ENCODE measurements around the gene SFXN2.

Gene SFXN2

DNA sequence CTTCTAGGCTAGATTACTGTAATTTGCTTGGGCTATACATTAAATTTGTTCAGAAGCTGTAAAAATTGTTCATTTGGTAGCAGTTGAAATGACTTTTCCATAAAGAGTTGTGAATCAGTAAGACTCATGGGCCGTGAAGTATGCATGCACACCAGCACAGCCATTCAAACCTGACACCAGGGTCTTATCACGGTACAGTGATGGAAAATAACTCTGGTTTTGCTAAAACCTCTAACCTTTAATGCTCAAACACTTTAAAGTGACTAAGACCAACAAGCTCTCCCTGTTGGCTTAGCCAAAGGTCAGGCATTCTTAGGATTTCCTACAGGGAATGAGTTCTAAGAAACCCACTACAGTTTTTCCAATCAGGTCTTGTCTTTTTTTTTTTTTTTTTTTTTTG, 11.7 kb upstream of the SFXN2 start:
- TF ChIP-seq, protein P1, sequence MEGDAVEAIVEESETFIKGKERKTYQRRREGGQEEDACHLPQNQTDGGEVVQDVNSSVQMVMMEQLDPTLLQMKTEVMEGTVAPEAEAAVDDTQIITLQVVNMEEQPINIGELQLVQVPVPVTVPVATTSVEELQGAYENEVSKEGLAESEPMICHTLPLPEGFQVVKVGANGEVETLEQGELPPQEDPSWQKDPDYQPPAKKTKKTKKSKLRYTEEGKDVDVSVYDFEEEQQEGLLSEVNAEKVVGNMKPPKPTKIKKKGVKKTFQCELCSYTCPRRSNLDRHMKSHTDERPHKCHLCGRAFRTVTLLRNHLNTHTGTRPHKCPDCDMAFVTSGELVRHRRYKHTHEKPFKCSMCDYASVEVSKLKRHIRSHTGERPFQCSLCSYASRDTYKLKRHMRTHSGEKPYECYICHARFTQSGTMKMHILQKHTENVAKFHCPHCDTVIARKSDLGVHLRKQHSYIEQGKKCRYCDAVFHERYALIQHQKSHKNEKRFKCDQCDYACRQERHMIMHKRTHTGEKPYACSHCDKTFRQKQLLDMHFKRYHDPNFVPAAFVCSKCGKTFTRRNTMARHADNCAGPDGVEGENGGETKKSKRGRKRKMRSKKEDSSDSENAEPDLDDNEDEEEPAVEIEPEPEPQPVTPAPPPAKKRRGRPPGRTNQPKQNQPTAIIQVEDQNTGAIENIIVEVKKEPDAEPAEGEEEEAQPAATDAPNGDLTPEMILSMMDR (IDR thresholded peaks at IDR 0.05; ENCODE audit: insufficient read depth, low read length, missing control alignments) = no peak
- no peak for DNase-seq (ENCODE audit: low read depth, low spot score)
- ChIA-PET POLR2A (no interaction called here), CTCF (interaction anchor here (1.0 to 4.2 kb wide), 4 partner anchors 24 to 29 kb away, joined by 3 to 26 read pairs (median 4); no protein-coding TSS in a partner anchor)
- no peak overlapping the region for H3K4me3 ChIP-seq (ENCODE audit: low read depth, low read length)

DNA sequence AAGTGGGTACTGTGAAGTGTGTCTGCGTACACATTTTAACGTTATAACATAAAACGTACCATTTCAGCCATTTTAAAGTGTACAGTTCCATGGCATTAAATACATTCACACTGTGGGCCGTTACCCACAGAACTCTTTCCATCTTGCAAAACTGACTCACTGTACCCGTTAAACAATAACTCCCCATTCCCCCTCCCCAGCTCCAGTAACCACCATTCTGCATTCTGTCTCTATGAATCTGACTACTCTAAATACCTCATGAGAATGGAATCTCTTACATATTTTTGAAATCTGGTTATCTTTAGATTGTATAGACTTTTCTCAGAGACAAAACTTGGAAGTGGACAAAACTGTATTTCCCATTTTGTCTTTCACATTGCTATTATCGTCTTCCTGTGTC, 9.5 kb upstream of the SFXN2 start:
- TF ChIP-seq, protein P1 (IDR thresholded peaks at IDR 0.05; ENCODE audit: insufficient read depth, low read length, missing control alignments) = no peak
- no peak overlapping the region for H3K4me3 ChIP-seq (ENCODE audit: low read depth, low read length)
- ChIA-PET POLR2A (interaction anchor here (0.8 to 1.5 kb wide), 2 partner anchors 29 to 503 kb away, joined by 3 to 5 read pairs; no protein-coding TSS in a partner anchor), CTCF (interaction anchor here (2.7 to 4.2 kb wide), 2 partner anchors 9 to 26 kb away, joined by 8 to 26 read pairs; partner anchors contain the start of genes ARL3 and SFXN2)
- no peak for DNase-seq (ENCODE audit: low read depth, low spot score)

DNA sequence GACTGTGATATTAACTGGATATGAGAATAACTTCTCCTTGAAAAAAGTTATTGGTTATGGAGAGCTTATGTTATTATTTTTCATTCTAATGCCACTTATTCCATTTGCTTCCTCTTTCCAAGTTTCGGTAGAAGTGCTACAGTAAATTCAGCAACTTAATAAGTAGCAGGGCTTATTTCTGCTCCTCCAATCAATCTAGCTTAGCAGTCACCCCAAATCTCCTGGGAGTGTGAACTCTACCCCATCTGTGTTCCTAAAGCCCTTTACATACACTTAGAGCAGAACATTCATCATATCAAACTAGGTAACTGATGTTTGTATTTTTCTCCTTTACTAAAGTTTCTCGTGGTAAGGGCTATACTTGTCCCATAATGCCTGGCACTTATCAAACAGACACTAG, 8.9 kb upstream of the SFXN2 start:
- TF ChIP-seq, protein P1 (IDR thresholded peaks at IDR 0.05; ENCODE audit: insufficient read depth, low read length, missing control alignments) = no peak
- ChIA-PET POLR2A (interaction anchor here (0.8 to 1.5 kb wide), 2 partner anchors 29 to 502 kb away, joined by 3 to 5 read pairs; no protein-coding TSS in a partner anchor), CTCF (interaction anchor here (0.7 to 2.7 kb wide), 2 partner anchors 8 to 25 kb away, joined by 3 to 8 read pairs; partner anchors contain the start of genes ARL3 and SFXN2)
- H3K4me3 ChIP-seq (ENCODE audit: low read depth, low read length) = no peak overlapping the region
- DNase-seq (ENCODE audit: low read depth, low spot score) = no peak

DNA sequence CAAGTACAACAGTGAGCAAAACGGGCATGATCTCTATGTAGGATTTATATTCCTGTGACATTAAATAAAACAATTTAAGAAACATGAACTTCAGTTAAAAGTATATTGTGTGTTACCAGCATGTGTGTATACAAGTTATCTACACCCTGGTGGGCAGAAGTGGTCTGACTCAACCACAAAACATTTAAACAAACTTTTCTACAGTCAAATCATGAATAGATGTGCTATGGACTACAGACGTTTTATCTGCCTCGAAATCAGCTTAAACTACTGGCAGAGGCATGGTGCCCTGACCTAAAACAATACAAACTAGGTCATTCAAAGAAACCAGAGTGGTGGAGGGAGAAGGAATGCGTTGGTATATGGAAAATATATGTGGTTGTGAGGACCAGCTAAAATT, 3.8 kb upstream of the SFXN2 start:
- DNase-seq (ENCODE audit: low read depth, low spot score) = no peak
- H3K4me3 ChIP-seq (ENCODE audit: low read depth, low read length) = no peak overlapping the region
- ChIA-PET POLR2A (interaction anchor here (0.7 kb wide), 1 partner anchor 61 kb away, joined by 3 read pairs; no protein-coding TSS in a partner anchor), CTCF (interaction anchor here (1.0 to 7.0 kb wide), 11 partner anchors 10 to 578 kb away, joined by 3 to 66 read pairs (median 3); partner anchors contain the start of gene SUFU)
- TF ChIP-seq, protein P1 (IDR thresholded peaks at IDR 0.05; ENCODE audit: insufficient read depth, low read length, missing control alignments) = no peak

DNA sequence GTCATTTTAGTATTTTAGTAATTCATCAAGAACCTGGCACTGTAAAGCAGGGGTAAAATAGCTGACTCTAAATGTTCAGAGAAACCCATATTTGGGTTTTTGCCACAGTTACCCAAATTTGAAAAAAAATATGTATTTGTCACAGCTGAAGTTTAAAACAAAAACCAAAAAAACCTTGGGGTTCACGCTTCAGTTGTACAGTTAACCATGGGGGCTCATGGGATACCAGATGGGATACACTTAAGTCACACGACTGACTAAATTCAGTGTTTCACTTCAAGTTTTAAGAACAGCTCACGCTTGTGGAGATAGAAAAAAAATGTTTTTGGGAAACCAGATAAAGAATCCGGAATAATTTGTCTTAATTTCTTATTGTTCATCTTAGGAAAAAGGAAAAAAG, 2.3 kb upstream of the SFXN2 start:
- CTCF ChIA-PET = interaction anchor here (1.2 to 7.0 kb wide), 6 partner anchors 18 to 70 kb away, joined by 3 to 66 read pairs (median 4); no protein-coding TSS in a partner anchor
- POLR2A ChIA-PET = interaction anchor here (0.5 kb wide), 1 partner anchor 382 kb away, joined by 3 read pairs; no protein-coding TSS in a partner anchor
- H3K4me3 ChIP-seq (ENCODE audit: low read depth, low read length) = no peak overlapping the region
- no peak for DNase-seq (ENCODE audit: low read depth, low spot score)
- TF ChIP-seq, protein P1 (IDR thresholded peaks at IDR 0.05; ENCODE audit: insufficient read depth, low read length, missing control alignments) = no peak

DNA sequence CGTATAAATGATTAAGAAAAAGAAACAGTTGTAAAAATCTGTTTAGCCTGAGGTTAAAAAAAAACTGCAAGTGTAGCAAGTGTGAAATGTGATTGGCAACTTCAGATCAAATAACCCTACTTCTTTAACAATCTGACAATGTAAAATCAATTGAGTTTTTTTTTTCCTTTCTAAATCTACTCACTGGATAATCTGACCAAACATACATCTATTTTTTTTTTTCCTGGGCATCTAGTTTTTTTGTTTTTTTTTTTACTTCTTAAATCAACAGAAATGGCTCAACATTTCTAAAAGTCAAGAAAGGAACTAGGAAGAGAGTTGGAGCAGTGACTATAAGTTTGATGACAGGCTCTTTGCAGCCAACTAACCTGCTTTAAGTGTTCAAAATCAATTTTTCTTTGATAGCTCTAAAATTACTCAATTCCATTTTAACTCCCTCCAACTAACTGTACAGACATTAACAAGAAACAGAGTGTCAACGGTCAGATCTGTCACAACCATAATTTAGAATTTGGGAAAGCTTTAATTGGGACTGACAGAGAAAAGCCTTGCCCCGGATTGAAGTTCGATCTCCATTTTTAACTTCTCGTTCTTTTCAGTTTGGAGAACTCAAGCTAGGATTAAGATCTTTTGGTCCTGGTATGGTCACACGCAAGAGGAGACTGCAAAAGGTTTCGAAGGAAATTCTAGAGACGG, 1.4 kb upstream of the SFXN2 start:
- ChIA-PET CTCF (interaction anchor here (0.7 to 7.0 kb wide), 14 partner anchors 8 to 210 kb away, joined by 3 to 66 read pairs (median 4); partner anchors contain the start of gene ACTR1A), POLR2A (interaction anchor here (1.5 to 1.9 kb wide), 4 partner anchors 37 to 71 kb away, joined by 7 to 14 read pairs (median 12); partner anchors contain the start of gene TRIM8)
- TF ChIP-seq, protein P1 (IDR thresholded peaks at IDR 0.05; ENCODE audit: insufficient read depth, low read length, missing control alignments) = no peak
- peak overlapping the region; percentile 93 for H3K4me3 ChIP-seq (ENCODE audit: low read depth, low read length)
- DNase-seq (ENCODE audit: low read depth, low spot score) = no peak
